GM18511 (cell line): ENCODE data around the gene SLC6A9.

Experiments
- ATAC-seq: cut with Tn5 transposase; IDR thresholded peaks from one replicate; pipeline ENCODE4 v1.9.1; 2021; ENCODE audit warnings: mild to moderate bottlenecking, moderate library complexity; ENCODE audit not compliant: unreplicated experiment

Gene SLC6A9

GRCh38 chr1:43986712-43987111 is 44.5 kb downstream of the SLC6A9 start:
- no peak for ATAC-seq

- no peak for ATAC-seq
Observed at GRCh38 chr1:43985984-43986595, 45.2 kb downstream of the SLC6A9 start.

- ATAC-seq: no peak
Observed at GRCh38 chr1:43984855-43985254, 46.4 kb downstream of the SLC6A9 start.

GRCh38 chr1:43983253-43983899 is 47.9 kb downstream of the SLC6A9 start:
- no peak for ATAC-seq

- ATAC-seq: no peak
Observed at GRCh38 chr1:43982808-43983207, 48.5 kb downstream of the SLC6A9 start.

- no peak for ATAC-seq
Observed at GRCh38 chr1:43982241-43982640, 49.0 kb downstream of the SLC6A9 start.

- no peak for ATAC-seq
Observed at GRCh38 chr1:43981636-43982035, 49.6 kb downstream of the SLC6A9 start.

- no peak for ATAC-seq
Observed at GRCh38 chr1:43981135-43981491, 50.1 kb downstream of the SLC6A9 start.

GRCh38 chr1:43980255-43981134 is 50.8 kb downstream of the SLC6A9 start:
- ATAC-seq: no peak

GRCh38 chr1:43979528-43980254 is 51.6 kb downstream of the SLC6A9 start:
- ATAC-seq: no peak

GRCh38 chr1:43979261-43979527 is 52.1 kb downstream of the SLC6A9 start:
- ATAC-seq: no peak

- ATAC-seq: no peak
Observed at GRCh38 chr1:43978551-43979260, 52.6 kb downstream of the SLC6A9 start, which contains the start of gene B4GALT2. B4GALT2 (plus strand) TSS chr1:43979210; CDS start chr1:43981161, 1,951 bp downstream.

- ATAC-seq: no peak
Observed at GRCh38 chr1:43978264-43978550, 53.1 kb downstream of the SLC6A9 start.

GRCh38 chr1:43977376-43978263 is 53.6 kb downstream of the SLC6A9 start:
- ATAC-seq: no peak

GRCh38 chr1:43976890-43977289 is 54.4 kb downstream of the SLC6A9 start:
- no peak for ATAC-seq

- ATAC-seq: no peak
Observed at GRCh38 chr1:43976045-43976444, 55.2 kb downstream of the SLC6A9 start.

- ATAC-seq: peak; percentile 2
Observed at GRCh38 chr1:43975249-43975961, 55.9 kb downstream of the SLC6A9 start.

GRCh38 chr1:43974443-43975248 is 56.6 kb downstream of the SLC6A9 start, which contains the start of gene ATP6V0B:
ATP6V0B (plus strand) TSS chr1:43974960; CDS start chr1:43975041, 81 bp downstream.
- peak; percentile 67 for ATAC-seq
